Measurements from ENCODE around the gene PZP.

GRCh38 chr12:9156119-9156518 is 52.1 kb downstream of the PZP start:
- TF ChIP-seq, protein P1, sequence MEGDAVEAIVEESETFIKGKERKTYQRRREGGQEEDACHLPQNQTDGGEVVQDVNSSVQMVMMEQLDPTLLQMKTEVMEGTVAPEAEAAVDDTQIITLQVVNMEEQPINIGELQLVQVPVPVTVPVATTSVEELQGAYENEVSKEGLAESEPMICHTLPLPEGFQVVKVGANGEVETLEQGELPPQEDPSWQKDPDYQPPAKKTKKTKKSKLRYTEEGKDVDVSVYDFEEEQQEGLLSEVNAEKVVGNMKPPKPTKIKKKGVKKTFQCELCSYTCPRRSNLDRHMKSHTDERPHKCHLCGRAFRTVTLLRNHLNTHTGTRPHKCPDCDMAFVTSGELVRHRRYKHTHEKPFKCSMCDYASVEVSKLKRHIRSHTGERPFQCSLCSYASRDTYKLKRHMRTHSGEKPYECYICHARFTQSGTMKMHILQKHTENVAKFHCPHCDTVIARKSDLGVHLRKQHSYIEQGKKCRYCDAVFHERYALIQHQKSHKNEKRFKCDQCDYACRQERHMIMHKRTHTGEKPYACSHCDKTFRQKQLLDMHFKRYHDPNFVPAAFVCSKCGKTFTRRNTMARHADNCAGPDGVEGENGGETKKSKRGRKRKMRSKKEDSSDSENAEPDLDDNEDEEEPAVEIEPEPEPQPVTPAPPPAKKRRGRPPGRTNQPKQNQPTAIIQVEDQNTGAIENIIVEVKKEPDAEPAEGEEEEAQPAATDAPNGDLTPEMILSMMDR (IDR thresholded peaks at IDR 0.05), result no peak
- no peak for TF ChIP-seq POLR2A (IDR thresholded peaks at IDR 0.05)
